HG03045 (cell line): ENCODE measurements around the gene TMPRSS13.
"Not testable (repeated sequence)": the region's sequence is repeated elsewhere in the genome, so short reads cannot be mapped to it uniquely, and the experiment has no call there.

Source experiments
- ATAC-seq: cut with Tn5 transposase; IDR thresholded peaks from one replicate; pipeline ENCODE4 v1.9.1; 2021; ENCODE audit warnings: mild to moderate bottlenecking, moderate library complexity; ENCODE audit not compliant: unreplicated experiment

The TMPRSS13 gene

DNA sequence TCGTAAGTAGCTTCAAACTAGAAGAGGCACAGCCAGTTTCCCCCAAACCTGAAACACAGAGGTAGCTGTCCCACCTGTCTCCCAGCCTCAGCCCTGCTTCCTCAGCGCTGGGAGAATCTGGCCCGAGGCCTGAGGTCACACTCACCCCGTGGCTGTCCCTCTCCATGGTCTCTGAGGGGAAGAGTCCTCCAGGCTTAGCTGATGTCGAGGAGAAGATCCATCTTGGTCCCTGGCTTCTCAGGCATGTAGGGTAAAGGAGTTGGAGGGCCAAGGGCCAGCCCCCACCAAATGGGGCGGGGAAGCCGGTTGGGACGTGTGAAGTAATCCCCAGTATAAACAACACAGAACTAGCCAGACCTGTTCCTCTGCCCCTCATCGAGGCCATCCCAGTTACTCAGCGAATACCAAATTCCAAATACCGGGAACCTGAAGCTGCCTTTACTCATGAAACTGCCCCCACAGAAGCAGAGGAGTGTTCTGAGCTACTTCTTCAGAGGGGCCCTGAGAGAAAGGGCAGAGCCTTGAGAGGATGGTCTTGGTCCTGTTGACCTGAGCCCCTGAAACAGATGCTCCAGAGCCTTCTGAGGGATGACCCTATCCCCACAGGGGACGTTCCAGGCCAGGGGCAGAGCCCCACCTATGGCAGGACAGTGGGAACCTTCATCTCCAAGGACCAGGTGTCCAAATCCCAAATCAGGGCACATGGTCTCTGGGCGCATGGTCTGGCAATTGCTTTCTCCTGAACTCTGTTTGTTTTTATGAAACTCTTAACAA lies at the start of gene TMPRSS13:
TMPRSS13 (minus strand) TSS at position 261 of the 774 bp plus-strand sequence; CDS start at position 166, 95 bp downstream.
- no peak for ATAC-seq

DNA sequence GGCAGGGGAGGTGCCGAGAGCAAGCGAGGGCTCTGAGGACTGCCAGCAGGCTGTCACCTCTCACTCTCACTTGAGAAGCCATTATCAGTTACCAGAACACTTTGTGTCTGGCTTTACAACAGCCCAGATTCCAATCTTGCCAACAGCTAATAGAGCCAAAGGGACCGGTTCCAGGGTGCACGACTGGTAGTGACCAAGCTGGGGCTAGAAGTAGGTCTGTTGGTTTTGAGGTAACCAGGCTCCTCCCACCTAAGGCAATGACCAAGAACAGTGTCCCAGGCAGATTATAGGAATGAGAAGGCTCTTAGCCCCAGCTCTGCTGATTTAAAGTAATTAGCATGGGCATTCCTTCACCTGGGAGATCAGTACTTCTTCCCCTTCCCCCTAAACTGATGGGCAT lies 49.8 kb upstream of the TMPRSS13 start:
- ATAC-seq: no peak

DNA sequence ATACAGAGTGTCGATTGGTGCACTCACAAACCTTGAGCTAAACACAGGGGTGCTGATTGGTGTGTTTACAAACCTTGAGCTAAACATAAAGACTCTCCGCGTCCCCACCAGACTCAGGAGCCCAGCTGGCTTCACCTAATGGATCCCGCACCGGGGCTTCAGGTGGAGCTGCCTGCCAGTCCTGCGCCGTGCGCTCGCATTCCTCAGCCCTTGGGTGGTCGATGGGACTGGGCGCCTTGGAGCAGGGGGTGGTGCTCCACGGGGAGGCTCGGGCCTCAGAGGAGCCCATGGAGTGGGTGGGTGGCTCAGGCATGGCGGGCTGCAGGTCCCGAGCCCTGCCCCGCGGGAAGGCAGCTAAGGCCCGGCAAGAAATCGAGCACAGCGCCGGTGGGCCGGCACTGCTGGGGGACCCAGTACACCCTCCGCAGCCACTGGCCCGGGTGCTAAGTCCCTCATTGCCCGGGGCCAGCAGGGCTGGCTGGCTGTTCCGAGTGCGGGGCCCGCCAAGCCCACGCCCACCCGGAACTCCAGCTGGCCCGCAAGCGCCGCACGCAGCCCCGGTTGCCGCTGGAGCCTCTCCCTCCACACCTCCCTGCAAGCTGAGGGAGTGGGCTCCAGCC lies 49.2 kb upstream of the TMPRSS13 start:
- not testable (repeated sequence) for ATAC-seq

DNA sequence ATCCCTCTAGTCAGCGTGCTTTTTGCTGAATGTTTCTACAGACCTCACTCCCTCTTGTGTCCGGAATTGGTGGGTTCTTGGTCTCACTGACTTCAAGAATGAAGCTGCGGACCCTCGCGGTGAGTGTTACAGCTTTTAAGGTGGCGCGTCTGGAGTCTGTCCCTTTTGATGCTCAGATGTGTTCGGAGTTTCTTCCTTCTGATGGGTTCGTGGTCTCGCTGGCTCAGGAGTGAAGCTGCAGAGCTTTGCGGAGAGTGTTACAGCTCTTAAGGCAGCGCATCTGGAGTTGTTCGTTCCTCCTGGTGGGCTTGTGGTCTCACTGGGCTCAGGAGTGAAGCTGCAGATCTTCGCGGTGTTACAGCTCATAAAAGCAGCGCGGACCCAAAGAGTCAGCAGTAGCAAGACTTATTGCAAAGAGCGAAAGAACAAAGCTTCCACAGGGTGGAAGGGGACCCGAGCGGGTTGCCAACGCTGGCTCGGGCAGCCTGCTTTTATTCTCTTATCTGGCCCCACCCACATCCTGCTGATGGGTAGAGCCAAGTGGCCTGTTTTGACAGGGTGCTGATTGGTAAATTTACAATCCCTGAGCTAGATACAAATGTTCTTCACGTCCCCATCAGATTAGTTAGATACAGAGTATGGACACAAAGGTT lies 48.5 kb upstream of the TMPRSS13 start:
- ATAC-seq: not testable (repeated sequence)

DNA sequence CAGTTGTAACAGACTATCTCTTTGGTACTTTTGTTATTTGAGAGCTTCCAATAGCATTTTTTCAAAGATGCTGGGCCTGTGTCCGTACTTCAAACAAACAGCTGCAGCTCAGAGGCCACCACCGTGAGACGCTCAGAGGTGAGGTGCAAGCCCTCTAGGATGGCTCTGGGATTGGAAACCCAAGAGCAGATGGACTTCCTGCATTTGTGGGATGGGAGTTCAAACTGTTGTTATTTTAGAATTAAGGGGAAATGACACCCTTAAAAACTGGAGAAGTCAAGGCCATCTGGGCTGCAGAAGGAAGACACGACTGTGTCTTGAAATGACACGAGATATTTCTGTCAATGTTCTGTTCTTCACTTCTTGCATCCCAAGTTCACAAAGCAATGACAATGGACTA lies 47.8 kb upstream of the TMPRSS13 start:
- ATAC-seq: no peak

DNA sequence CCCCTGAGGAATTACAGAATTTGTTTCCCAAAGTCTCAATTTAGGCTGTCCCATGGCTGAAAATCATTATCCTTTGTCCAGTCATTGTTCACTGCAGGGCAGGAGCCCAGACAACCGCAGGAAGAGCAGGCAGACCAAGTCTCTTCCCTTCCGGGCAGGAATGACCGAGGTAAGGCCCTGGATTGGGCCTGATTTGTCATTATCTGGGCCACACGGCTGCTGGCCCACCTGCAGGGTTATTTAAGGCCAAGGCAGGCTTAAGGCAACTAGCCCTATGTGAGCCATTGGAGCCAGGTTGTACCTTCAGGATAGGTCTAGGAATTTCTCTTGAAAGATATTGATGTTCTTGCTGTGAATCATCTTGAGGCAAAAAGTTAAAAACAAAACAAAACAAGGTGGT lies 47.2 kb upstream of the TMPRSS13 start:
- no peak for ATAC-seq

DNA sequence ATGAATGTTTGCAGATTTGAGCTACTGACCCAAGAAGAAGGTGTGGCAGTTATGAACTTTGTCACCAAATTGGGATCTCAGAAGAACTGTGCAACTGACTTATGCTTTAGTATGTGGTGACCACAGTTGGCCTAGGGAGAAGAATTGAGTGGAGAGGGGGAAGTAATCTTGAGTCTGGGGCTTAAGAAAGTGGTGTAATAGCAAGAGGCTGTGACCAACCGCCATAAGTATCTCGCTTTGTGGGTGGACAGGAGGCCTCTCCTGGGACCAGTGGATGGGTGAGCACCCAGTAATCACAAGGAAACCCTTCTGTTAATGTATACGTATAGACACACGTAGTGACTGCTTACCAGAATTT lies 44.3 kb upstream of the TMPRSS13 start:
- no peak for ATAC-seq

DNA sequence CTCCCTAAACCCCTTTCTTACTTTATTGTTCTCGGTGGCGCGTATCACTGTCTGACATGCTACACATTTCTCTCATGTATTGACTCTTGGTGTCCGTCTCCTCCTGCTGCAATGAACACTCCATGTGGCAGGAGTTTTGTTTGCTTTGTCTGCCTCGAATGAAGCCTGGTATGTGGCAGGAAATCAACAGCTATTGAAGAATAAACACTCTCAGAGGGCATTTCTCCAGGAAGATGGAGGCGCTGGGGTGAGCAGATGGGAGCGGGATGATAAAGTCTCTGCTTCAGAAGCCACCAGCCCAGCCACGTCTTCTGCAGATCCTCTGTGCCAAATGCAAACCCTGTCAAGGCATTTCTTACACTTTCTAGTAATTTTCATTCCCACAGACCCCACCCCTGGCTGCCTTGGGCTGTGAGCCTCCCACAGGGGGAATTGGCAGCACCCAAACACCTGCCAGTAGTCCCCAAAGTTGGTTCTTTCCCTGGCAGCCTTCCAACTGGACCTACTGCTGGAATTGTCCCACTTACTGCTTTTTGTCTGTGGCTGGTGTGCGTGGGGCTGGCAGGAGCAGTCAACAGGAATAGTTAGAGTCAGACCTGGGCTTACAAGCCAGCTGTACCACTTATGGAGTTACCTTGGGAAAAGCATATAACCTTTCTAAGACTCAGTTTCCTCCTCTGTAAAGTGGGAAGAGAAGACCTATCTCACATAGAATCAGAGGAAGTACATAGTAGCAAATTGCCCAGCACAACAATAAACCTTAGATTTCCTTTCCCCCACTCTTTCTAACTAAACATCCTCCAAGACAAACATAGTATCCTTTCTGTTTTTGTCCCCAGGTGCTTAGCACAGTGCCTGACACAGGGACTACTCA lies 43.7 kb upstream of the TMPRSS13 start:
- ATAC-seq: no peak

DNA sequence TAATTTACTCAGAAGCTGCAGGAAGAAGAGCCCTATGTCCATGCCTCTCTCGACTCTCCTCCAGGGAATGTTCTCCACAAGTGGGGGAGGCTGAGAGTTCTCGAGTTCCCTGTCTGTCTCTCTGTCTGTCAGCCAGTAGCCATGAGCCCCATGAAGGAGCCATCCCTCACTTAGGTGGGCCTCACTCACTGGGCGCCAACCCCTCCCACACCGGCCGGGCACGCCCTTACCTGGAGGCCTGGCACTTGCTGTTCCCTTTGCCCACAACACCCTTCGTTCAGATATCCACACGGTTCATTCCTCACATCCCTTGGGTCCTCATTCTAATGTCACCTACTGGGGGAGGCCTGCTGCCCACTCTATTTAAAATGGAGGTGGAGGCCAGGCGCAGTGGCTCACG lies 42.8 kb upstream of the TMPRSS13 start:
- ATAC-seq: no peak

DNA sequence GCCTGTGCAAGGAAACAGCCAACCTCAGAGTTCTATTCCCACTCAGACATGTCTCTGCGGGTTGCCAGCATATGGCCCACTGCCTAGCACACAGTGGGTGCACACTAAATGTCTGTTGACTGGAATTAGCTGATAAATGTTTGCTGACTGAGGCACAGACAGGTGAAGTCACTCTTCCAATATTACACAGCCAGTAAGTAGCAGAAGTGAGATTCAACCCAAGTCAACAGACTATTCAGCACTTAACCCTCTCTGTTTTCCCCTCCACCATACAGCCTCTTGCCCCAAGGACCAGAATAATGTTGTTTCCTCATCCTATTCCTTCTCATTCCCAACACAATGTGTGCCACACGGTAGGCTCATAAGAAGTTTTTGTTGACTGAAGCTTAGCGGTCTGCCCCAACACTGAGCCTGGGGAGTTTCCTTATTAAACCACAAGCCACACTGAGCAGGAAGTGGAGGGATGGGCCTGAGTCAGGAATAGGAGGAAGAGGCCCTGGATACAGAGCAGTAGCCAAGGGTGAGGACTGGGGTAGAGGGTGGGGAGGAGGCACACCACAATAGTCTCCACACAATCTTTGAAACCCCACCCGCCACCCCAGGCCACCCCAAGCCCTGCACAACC lies 41.3 kb upstream of the TMPRSS13 start:
- ATAC-seq: no peak

DNA sequence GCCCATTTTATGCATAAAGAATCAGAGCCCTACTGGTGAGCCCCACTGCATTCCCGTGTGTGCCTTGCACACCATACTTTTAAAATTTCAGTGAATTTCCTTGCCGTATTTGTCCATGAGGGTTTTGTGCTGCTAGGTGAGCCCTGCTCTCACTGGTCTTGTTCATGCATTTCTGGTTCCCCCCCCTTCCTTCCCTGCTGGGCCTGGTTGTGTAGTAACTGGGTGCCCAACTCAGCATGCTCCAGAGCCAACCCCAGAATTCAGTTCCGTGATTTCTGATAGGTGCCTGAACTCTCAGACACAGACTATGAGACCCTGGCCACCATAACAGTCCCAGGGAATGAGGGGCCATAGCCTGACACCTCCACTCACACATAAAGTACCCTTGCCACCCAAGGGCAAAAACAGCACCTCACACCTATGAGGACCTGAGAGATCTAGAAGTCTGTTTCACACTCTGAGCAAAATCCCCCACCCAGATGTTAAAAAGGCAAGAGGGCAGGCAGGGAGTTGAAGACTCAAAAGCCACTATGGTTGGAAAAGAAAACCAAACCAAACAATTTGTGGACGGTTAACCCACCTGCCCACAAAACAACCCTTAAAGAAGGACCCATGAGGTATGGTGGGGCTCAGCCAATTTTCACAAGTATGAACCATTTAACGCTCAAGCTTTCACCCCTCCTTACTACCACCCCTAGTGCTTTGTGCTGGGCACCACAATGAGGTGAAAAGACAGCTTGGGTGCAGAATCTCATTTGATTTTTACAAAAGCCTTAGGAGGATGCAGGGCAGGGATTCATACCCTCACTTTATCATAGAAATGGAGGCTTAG lies 40.2 kb upstream of the TMPRSS13 start:
- no peak for ATAC-seq

DNA sequence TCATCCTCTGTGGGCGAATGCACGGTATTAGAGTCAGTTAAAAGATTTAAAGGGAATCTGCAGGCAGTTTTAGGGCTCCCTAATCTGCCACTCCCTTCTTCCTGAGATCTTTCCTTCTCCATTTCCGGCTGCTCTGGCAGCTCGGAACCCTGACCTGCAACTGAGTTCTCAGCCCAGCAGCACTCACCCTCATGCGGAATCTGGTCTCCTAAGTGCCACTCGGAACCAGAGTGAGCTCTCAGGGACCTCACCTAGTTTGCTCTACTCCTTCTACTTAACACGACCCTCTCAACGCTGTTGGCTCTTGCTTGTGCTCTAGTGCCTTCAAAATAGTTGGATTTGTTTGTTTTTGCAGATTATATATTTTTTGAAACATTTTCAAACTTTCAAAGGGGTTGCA lies 37.7 kb upstream of the TMPRSS13 start:
- no peak for ATAC-seq

DNA sequence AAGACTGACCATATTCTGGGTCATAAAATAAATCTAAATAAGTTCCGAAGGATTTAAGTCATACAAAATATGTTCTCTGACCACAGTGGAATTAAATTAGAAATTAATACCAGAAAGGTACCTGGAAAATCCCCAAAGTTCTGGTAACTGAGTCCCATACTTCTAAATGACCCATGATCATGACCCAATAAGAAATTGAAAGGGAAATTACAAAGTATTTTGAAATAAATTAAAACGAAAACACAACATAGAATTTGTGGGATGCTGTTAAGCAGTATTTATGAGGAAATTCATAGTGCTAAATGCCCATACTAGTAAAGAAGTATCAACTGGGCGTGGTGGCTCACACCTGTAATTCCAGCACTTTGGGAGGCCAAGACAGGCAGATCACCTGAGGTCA lies 33.6 kb upstream of the TMPRSS13 start:
- ATAC-seq: no peak

DNA sequence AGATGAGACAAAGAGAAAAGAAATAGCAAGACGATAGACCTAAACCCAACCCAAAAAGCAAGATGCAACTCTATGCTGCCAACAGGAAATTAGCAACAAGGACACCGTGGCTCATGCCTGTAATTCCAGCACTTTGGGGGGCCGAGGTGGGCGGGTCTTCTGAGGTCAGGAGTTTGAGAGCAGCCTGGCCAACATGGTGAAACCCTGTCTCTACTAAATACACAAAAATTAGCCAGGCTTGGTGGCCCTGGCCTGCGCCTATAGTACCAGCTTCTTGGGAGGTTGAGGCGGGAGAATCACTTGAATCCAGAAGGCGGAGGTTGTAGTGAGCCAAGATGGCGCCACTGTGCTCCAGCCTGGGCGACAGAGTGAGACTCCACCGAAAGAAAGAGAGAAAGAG lies 32.7 kb upstream of the TMPRSS13 start:
- ATAC-seq: no peak

DNA sequence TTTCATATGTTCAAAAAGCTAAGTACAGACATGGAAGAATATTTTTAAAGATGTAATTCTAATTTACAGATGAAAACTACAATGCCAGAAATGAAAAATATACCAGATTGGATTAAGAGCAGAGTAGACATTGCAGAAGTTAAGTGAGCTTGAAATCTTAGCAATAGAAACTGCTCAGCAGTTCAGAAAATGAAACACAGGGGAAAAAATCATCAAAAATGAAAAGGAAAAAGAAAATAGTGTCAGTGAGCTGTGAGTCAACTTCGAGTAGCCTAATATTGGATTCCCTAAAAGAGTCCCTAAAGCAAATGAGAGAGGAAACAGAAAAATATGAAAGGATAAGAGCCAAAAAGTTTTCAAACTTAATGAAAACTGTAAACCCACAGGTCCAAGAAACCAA lies 31.2 kb upstream of the TMPRSS13 start:
- ATAC-seq: no peak

DNA sequence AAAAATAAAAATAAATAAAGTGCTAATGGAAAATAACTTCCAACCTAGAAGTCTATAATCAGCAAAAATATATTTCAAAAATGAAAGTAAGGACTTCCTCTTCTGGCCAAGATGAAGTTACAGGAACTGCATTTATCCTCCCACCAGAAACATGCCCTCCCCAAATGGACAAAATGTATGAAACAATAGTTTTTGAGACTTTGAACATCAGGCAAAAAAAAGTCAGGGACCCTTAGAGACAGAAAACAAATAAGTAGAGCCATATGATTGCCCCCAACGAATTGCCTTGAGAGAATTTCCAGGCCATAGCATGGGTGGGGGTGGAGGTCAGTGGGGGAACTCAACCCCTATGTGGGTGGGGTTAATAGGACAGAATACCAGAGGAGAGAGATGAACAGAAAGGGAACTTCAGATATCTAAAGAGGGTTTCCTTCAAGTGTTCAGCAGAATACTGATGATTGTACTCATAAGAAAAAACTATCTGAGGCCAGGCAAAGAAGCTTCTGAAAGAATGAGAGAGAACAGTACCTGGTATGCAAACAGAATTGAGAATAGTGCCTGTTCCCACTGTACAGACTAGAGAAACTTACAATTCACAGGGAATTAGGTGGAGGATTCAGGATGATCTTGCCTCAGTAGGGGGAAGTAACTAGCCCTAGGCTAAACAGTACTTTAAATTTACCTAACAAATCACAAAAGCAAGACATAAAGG lies 30.4 kb upstream of the TMPRSS13 start:
- ATAC-seq: no peak

DNA sequence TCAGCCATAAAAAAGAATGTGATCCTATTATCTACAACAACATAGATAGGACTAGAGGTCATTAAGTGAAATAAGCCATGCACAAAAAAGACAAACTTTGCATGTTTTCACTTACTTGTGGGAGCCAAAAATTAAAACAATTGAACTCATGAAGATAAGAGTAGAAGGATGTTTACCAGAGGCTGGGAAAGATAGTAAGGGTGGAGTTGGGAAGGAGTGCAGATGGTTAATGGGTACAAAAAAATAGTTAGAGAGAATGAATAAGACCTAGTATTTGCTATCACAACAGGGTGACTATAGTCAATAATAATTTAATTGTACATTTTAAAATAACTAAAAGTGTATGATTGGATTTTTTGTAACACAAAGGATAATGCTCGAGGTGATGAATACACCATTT lies 29.7 kb upstream of the TMPRSS13 start:
- no peak for ATAC-seq

DNA sequence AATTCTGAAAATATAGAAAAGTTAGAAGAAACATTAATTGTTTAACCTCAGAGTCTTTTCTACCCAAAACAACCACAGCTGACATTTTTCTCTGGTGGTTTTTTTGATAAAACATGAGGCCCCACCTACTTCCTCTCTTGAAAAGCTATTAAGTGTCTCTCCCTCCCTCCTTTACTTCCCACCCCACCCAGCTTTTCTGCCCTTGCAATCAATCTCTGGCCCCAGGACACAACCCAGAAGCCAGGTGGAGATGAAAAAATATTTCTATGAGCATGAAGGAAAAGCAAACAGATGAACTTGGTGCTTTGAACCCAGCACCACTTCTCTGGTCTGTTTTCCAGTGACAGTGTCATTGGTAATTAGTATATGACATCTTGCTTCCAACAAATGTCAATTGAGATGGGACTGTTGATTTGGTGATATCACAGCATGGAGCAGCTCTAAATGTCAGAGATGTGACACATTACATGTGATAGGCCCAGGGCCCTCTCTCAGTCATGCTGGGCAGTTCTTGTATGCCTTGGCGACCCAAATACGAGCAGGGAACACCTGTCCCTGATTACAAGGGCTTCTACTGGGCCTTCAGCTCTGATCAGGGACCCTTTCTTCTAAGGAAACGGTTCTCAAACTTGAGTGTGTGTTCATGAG lies 23.9 kb upstream of the TMPRSS13 start:
- ATAC-seq: no peak
